Measurements from ENCODE around the gene ARHGAP42.
A peak's percentile ranks its signal among the peaks of the same experiment; 100 is the strongest.

- TF ChIP-seq POLR2A (IDR thresholded peaks at IDR 0.05; ENCODE audit: low read depth, low read length) = no peak
- peak; percentile 71 for TF ChIP-seq CTCF (conservative IDR thresholded peaks at IDR 0.05; ENCODE audit: low read depth, low read length)
- TF ChIP-seq RAD21 (IDR thresholded peaks at IDR 0.05; ENCODE audit: low read length) = peak; percentile 71
- no peak for TF ChIP-seq MAFK (IDR thresholded peaks at IDR 0.05; ENCODE audit: low read depth, low read length)
- TF ChIP-seq RCOR1 (IDR thresholded peaks at IDR 0.05; ENCODE audit: insufficient replicate concordance, low read length) = no peak
- TF ChIP-seq, protein P1, sequence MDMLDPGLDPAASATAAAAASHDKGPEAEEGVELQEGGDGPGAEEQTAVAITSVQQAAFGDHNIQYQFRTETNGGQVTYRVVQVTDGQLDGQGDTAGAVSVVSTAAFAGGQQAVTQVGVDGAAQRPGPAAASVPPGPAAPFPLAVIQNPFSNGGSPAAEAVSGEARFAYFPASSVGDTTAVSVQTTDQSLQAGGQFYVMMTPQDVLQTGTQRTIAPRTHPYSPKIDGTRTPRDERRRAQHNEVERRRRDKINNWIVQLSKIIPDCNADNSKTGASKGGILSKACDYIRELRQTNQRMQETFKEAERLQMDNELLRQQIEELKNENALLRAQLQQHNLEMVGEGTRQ (IDR thresholded peaks at IDR 0.05; ENCODE audit: low read depth, low read length) = no peak
Measured at GRCh38 chr11:100855466-100856067, 168.5 kb downstream of the ARHGAP42 start.

All from IMR-90 (cell line).